SJCRH30 (cell line): ENCODE data around the gene NPFF. TPM values are rescaled to one million over a fixed set of nuclear protein-coding genes. Genes with fewer than 3 reads are reported as not detected.

Experiments
- DNase-seq, 2 experiments: peaks; one replicate each; pipeline ENCODE4 v3.0.0-alpha.2; 2015 to 2020
- H3K27ac ChIP-seq: fragments of 250-450 bp; sonication (Bioruptor Pico); 2 replicates; pipeline ENCODE4 v1.5.1; 2020; ENCODE audit warnings: mild to moderate bottlenecking, moderate library complexity
- H3K27me3 ChIP-seq: fragments of 250-450 bp; sonication (Bioruptor Pico); 2 replicates; pipeline ENCODE4 v1.5.1; 2020; ENCODE audit warnings: mild to moderate bottlenecking, moderate library complexity
- H3K36me3 ChIP-seq: fragments of 250-450 bp; sonication (Bioruptor Pico); 2 replicates; pipeline ENCODE4 v1.5.1; 2020; ENCODE audit warnings: mild to moderate bottlenecking, moderate library complexity
- H3K4me1 ChIP-seq: fragments of 250-450 bp; sonication (Bioruptor Pico); 2 replicates; pipeline ENCODE4 v1.5.1; 2020; ENCODE audit warnings: mild to moderate bottlenecking, moderate library complexity
- H3K4me3 ChIP-seq: fragments of 250-450 bp; sonication (Bioruptor Pico); 2 replicates; pipeline ENCODE4 v1.5.1; 2020; ENCODE audit warnings: mild to moderate bottlenecking, moderate library complexity
- H3K9me3 ChIP-seq: fragments of 250-450 bp; sonication (Bioruptor Pico); replicated peaks from 2 replicates; pipeline ENCODE4 v1.5.1; 2020; ENCODE audit warnings: mild to moderate bottlenecking, moderate library complexity
- total RNA-seq: library from RNA; depleted of rRNA; stranded (reverse); fragments of >200 nt; shearing (Covaris generic); gene quantifications from 2 replicates; pipeline ENCODE4 v1.2.3, GENCODE V29; 2014; rRNA removed

The NPFF gene
- total RNA-seq, 1 experiment from 2014 or later: 0.43 TPM

DNA sequence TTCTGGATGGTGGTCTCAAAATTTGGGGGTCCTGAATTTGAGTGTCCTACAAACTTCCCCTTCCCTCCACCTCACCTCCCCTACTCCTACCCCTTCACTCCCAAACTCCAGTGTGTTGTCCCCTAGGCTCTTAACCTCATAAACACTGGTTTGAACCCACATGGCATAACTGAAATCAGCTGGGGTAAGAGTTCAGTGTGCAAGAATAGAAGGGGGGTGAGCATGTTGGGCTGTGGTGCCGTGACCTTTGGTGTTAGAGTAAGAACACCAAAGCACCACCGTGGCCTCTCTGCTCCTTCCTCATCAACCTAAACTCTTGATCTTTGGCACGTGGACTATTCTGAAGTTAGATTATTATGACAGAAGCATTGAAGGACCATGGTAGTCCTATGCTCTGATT is 44.3 kb downstream of the NPFF start:
- Histone ChIP-seq H3K36me3 (peaks cover 98% of the 10 kb centered on the region), H3K27ac (no peak overlapping the region), H3K27me3 (no peaks in the 10 kb centered on the region)

GRCh38 chr12:53461591-53461990 is 45.7 kb downstream of the NPFF start:
- no peak for DNase-seq
- H3K9me3 ChIP-seq: no peaks in the 10 kb centered on the region
- H3K27me3 ChIP-seq: no peaks in the 10 kb centered on the region
- H3K4me3 ChIP-seq: no peak overlapping the region
- no peak overlapping the region for H3K27ac ChIP-seq
- peaks cover 98% of the 10 kb centered on the region for H3K36me3 ChIP-seq
- H3K4me1 ChIP-seq: no peaks in the 10 kb centered on the region

More for the DNA sequence above, 44.3 kb downstream of the NPFF start:
- H3K9me3 ChIP-seq: no peaks in the 10 kb centered on the region
- DNase-seq: no peak
- H3K4me1 ChIP-seq: no peaks in the 10 kb centered on the region
- H3K4me3 ChIP-seq: no peak overlapping the region

DNA sequence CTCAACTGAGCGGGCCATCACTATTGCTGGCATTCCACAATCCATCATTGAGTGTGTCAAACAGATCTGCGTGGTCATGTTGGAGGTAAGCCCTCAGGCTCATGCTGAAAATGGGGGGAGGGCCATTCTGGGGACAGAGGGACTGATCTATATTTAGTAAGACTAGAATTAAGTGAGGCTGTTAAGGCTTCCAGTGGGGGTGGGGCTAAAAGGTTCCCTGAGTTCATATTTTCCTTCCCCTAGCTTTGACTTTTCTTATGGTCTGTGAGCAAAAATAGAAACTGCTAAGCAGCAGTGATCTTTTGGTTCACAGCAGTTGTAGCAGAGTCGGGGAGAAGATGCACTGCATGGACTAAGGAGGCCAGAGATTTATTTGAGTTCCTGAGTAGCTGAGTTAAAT is 46.2 kb downstream of the NPFF start:
- H3K27ac ChIP-seq: no peak overlapping the region
- no peaks in the 10 kb centered on the region for H3K27me3 ChIP-seq
- no peaks in the 10 kb centered on the region for H3K4me1 ChIP-seq
- no peak overlapping the region for H3K4me3 ChIP-seq
- no peaks in the 10 kb centered on the region for H3K9me3 ChIP-seq
- DNase-seq: no peak
- H3K36me3 ChIP-seq: peaks cover 98% of the 10 kb centered on the region

- Histone ChIP-seq H3K9me3 (no peaks in the 10 kb centered on the region), H3K36me3 (peaks cover 99% of the 10 kb centered on the region), H3K27ac (no peak overlapping the region), H3K4me1 (no peaks in the 10 kb centered on the region), H3K27me3 (no peaks in the 10 kb centered on the region), H3K4me3 (no peak overlapping the region)
- DNase-seq: no peak
Observed at GRCh38 chr12:53459097-53459496, 48.2 kb downstream of the NPFF start.

Other genes starting within 250 kb of the NPFF start
- gene ESPL1, start 239.2 kb downstream of the NPFF start, total RNA-seq: 24.9 and 29.5 TPM in 2 replicates
- 297 and 308 TPM in 2 replicates for gene PFDN5, start 211.9 kb downstream of the NPFF start, total RNA-seq
- 35.8 and 37.9 TPM in 2 replicates for gene MYG1, start 207.8 kb downstream of the NPFF start, total RNA-seq
- gene AAAS, start 185.9 kb downstream of the NPFF start, total RNA-seq: 55.5 and 57.2 TPM in 2 replicates
- gene SP7, start 171.1 kb downstream of the NPFF start, total RNA-seq: not detected in 2 replicates
- gene SP1, start 127.3 kb downstream of the NPFF start, total RNA-seq: 50.2 and 53.1 TPM in 2 replicates
- 0.14 and 0.15 TPM in 2 replicates for gene AMHR2, start 83.6 kb downstream of the NPFF start, total RNA-seq
- 54.5 and 59.5 TPM in 2 replicates for gene PRR13, start 65.8 kb downstream of the NPFF start, total RNA-seq
- gene PCBP2, start 55.4 kb downstream of the NPFF start, total RNA-seq: 246 and 250 TPM in 2 replicates
- 5.9 and 7.6 TPM in 2 replicates for gene MAP3K12, start 8.0 kb downstream of the NPFF start, total RNA-seq
- 35.2 and 41.2 TPM in 2 replicates for gene TARBP2, start 6.2 kb downstream of the NPFF start, total RNA-seq
- gene ATF7, start 118.9 kb upstream of the NPFF start, total RNA-seq: 9.9 and 13.3 TPM in 2 replicates
- 433 and 480 TPM in 2 replicates for gene ATP5MC2, start 168.6 kb upstream of the NPFF start, total RNA-seq
- 18.2 and 20.3 TPM in 2 replicates for gene CALCOCO1, start 220.0 kb upstream of the NPFF start, total RNA-seq
- not detected in 2 replicates for gene CISTR, start 244.5 kb upstream of the NPFF start, total RNA-seq